Stimulated activated CD4-positive, alpha-beta T cell treated with anti-CD3 and anti-CD28 coated beads, Interleukin-15, amount 100 ng/mL, for 1 hour (primary cell): Measurements from ENCODE around the gene NCKAP1.
"Not testable (repeated sequence)": the region's sequence is repeated elsewhere in the genome, so short reads cannot be mapped to it uniquely, and the experiment has no call there.

Experiments used
- DNase-seq, 2 donors: peaks; one replicate each; pipeline ENCODE4 v3.0.0-alpha.2; 2020; ENCODE audit warnings: low read depth in 1 of 2, low spot score in 1 of 2

NCKAP1 gene

GRCh38 chr2:182915369-182916326 lies 122.6 kb downstream of the NCKAP1 start:
- DNase-seq: no peak

DNA sequence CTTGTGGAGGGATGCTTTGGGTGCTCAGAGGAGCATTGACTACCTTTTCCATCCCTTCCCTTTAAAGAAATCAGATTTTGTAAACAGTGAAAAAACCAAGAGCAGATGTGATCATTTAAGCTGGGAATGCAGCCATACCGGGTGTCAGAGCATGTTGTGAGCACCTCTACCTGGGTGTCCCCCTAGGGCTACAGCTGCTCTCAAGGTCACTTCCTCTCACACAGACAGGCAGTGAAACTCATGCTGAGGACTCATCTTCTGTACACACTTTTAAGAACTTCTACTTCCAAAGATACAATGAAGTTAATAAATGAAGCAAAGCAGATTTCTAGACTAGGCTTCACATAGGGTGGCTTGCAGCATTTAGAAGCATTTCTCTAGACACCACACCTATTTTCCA lies 123.4 kb downstream of the NCKAP1 start:
- no peak for DNase-seq

DNA sequence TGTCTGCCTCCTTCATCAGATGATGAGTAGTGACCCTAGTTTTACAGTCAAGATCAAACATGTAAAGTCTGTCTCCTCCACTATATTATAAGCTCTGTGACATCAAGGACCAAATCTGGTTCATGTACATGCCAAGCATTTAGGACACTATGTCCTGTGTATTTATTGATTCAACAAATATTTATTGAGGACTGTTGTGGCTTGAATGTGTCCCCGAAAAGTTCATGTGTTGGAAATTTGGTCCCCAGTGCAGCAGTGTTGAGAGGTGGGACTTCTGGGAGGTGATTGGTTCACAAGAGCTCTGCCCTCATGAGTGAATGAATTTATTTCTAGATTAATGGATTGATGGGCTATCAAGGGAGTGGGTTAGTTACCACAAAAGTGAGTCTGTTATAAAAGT lies 125.2 kb downstream of the NCKAP1 start:
- DNase-seq: no peak

DNA sequence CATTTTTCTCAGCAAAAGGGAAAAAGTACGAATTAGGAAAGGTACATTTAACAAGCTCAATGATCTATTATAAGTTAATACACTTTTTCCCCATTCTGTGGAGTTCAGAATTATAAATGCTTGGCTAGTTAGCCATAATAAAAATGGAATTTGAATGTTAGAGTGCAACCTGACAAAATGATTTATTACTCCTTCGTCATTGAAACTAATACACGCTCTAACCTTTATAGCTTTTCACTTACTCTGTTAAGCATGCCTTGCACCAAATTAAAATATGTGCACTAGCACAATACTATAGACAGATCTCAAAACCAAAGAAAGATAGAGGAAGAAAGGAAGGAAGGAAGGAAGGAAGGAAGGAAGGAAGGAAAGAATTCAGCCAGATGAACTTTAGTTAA lies 125.7 kb downstream of the NCKAP1 start:
- no peak for DNase-seq

DNA sequence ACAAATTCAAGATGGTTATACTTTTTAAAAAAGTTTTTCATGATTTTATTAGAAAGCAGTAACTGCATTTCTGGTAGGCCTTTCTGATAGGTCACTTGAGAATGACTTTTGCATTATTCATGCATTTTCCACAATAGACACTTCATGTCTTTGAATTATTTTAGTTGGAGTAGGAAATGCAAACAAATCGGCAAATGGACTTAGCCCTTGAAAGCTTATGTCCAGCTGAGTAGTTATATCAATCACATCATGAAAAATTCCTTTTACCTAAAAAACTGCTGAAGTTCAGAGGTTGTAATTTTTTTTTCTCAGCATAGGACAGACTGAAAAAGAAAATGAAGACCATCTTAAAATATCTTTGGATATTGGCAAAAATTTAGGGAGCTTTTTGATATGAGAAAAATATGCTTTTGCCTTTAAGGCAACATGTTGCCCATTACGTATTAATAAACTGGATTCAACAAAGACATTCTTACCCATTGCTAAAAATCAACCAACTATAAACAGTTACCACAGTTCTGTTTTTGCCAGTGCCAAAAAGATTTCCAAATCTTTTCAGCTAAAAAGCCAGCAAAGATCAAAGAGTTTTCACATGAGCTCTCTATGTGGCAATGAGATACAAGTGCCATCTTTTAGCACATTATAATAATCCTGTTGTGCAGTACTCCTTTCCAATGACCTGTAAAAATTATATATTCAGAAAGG lies 126.3 kb downstream of the NCKAP1 start:
- no peak for DNase-seq

DNA sequence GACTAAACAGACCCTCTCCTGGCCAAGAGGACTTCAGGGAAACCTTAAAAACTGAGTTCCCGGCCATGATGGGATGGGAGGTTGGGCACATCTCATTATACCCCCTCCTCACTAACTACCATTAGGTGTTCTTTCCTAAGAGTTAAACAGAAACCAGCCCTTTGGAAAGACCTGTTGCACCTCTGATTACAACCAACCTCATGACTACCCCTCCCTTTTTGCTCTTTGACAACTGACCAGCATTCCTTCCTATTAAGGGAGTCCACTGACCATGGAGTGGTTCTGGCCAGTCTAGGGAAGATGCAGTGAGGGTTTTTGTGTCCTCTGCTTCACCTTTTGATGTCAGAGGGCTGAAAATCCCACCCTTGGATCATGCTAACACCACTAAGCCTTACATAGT lies 127.3 kb downstream of the NCKAP1 start:
- no peak for DNase-seq

- no peak for DNase-seq
Observed at GRCh38 chr2:182907081-182907830, 131.0 kb downstream of the NCKAP1 start.

DNA sequence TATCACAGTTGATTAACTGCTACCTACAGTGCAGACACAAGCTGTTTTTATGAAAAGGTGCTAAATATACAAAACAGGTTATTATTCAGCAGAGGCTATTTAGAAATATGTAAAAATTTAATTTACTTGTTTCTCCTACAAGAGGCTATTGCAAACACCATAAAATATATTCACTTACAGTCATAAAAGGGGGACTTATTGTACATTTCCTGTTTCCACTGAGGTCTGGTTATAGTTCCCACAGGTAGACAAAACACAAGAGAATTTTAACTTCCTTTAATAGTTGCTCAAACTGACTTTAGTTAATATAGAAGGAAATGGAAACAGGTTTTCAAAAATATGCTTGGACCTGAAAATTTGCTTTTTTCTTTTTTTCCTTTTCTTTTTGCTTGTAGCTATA lies 131.8 kb downstream of the NCKAP1 start:
- DNase-seq: no peak

GRCh38 chr2:182904844-182905243 lies 133.4 kb downstream of the NCKAP1 start:
- no peak for DNase-seq

DNA sequence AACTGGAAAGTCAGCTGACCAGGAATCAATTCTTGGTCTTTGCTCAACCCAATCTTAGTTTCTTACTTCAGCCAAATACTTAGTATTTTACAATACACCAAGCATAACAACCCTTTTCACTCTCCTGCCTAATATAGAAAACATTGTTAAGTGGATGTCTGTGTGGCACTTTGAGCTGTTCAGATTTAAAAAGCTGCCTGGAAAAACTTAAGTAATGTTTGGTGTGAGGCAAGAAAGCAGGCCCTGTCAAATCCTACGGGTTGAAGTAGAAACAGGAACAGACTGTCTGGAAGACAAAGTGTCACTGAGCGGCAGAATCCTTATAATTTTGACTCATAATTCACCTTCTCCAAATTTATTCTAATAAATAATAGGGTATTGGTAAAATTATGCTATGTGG lies 134.7 kb downstream of the NCKAP1 start:
- no peak for DNase-seq

DNA sequence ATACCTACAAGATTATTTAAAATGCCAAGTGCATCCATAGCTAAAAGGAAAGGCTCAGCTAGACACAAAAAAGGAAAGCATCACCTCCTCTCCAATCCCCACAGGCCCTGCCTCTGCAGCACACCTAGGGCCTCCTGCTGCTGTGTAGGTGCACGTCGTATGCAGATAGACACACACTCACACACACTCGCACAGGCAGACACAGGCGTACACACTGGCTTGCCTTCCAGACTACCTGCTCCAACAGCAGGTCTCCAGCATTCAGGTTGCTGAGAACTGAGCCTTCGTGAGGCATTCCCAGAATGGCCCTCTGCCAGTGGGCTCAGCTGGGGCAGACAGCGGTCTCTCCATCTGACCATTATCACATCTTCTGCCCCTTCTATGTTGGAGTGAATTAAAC lies 136.5 kb downstream of the NCKAP1 start:
- no peak for DNase-seq

DNA sequence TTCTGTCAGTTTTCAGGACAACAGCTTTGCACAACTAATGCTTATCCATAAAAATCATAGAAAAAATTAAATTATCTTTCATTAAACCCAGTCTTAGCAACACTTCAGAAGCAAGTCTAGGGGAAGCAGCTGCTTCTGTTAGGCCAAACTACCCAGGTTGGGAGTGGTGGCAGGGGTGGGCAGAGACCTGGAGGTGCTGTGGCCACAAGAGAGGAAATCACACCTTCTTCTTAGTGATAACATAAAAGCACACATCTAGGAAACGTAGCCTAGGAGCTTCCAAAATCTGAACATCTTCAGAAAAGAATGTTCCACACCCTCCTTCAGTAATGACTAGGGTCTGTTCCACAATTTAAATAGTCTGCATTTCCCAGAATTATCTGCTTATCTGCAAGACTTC lies 139.5 kb downstream of the NCKAP1 start:
- no peak for DNase-seq

DNA sequence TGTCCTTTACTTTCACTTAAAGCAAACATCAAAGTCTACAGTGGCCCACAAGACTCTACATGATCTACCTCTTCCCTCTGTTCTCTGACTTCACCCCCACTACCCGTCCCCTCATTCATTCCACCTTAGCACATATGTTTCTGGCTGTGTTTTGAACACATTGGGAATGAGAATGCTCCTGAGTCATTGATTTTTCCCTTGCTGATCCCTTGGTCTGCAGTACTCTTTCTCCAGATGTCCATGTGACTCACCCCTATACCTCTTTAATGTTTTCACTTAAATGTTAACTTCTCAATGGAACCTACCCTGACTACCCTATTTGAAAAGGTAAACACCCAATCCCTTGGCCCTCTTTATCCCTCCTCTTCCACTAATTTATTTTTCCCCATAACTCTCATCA lies 141.1 kb downstream of the NCKAP1 start:
- no peak for DNase-seq

DNA sequence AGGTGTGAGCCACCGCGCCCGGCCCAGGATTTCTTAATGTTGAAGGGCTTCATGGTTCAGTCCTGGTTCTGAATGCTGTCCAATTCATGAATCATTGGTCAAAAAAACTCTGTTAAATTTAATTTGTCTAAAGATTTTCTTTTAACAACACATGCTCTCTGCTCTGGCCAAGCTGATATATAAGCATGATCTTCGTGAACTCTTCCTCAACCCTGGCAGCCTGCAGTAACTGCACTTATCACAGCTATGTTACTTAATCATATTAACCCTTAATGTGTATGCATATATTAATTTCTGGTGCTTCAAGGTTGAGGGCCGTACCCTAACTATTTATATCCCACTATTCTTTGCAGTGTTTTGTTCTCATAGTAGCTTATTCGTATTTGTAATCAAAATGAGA lies 142.5 kb downstream of the NCKAP1 start:
- no peak for DNase-seq

GRCh38 chr2:182895169-182895568 lies 143.1 kb downstream of the NCKAP1 start:
- DNase-seq: no peak

GRCh38 chr2:182894174-182894573 lies 144.1 kb downstream of the NCKAP1 start:
- DNase-seq: no peak

DNA sequence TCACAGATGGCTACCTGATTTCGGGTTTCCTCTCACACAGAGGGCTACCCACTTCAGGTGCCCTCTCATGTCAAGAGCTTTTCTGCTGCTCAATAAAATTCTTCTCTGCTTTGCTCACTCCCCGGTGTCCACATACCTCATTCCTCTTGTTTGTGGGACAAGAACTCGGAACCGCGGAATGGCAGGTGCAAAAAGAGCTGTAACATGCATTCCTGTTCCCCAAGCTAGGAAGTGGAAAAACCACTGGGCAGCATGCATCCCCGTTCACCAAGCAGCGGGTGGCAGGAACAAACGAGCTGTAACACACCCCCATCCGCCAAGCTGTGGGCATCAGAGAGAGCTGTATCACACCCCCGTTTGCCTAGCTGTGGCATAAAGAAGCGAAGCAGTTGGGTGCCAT lies 144.6 kb downstream of the NCKAP1 start:
- DNase-seq: no peak

DNA sequence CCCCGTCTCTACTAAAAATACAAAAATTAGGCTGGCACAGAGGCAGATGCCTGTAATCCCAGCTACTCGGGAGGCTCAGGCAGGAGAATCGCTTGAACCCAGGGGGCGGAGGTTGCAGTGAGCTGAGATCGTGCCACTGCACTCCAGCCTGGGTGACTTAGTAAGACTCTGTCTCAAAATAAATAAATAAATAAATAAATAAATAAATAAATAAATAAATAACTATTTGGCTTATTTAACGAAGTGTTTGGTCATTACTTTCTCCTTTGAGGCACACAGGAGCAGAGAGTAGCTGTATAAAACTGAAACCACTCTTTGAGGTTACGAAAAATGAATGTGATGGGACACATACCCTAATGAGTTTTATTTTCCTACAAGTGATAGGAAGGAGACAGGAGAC lies 145.2 kb downstream of the NCKAP1 start:
- DNase-seq: not testable (repeated sequence)

DNA sequence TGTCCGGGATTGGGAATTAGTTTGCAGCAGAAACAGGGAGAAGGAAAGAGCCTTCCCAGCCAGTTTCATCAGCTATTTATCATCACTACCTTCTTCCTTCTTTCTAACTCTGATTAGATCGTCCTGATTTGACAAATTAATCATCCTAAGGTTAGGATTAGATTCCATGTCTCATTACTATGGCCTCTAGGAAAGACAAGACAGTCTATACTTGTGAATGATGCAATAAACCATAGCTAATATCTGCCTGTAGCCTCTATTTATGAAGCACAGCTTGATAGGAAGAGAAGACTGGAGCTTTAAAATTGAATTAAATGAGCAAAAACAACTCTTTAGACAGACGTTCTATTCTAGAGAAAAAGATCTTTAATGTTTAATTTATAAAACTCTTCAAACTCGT lies 146.6 kb downstream of the NCKAP1 start:
- DNase-seq: no peak

- DNase-seq: no peak
Observed at GRCh38 chr2:182890773-182891378, 147.4 kb downstream of the NCKAP1 start.

GRCh38 chr2:182890305-182890704 lies 148.0 kb downstream of the NCKAP1 start:
- DNase-seq: no peak
